ENCODE measurements around the gene KCTD5.

The KCTD5 gene

GRCh38 chr16:2720719-2721633 is 38.7 kb downstream of the KCTD5 start (continued):
- no peak for TF ChIP-seq ZSCAN4 (tag by site-specific recombination; IDR thresholded peaks at IDR 0.05)
- TF ChIP-seq, protein P1, sequence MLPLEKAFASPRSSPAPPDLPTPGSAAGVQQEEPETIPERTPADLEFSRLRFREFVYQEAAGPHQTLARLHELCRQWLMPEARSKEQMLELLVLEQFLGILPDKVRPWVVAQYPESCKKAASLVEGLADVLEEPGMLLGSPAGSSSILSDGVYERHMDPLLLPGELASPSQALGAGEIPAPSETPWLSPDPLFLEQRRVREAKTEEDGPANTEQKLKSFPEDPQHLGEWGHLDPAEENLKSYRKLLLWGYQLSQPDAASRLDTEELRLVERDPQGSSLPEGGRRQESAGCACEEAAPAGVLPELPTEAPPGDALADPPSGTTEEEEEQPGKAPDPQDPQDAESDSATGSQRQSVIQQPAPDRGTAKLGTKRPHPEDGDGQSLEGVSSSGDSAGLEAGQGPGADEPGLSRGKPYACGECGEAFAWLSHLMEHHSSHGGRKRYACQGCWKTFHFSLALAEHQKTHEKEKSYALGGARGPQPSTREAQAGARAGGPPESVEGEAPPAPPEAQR (tag by site-specific recombination; IDR thresholded peaks at IDR 0.05) = no peak
- no peak for TF ChIP-seq ZNF571 (tag by site-specific recombination; IDR thresholded peaks at IDR 0.05)
- TF ChIP-seq ZFP3 (tag by site-specific recombination; IDR thresholded peaks at IDR 0.05; ENCODE audit: low read depth) = no peak
- TF ChIP-seq ZNF658 (tag by site-specific recombination; IDR thresholded peaks at IDR 0.05) = no peak
- TF ChIP-seq IKZF3 (tag by site-specific recombination; IDR thresholded peaks at IDR 0.05) = peak; percentile 30; the same call in 1 of the 2 replicates
- peak; percentile 81 for TF ChIP-seq ZBTB6 (tag by site-specific recombination; IDR thresholded peaks at IDR 0.05)
- peak; percentile 80 for TF ChIP-seq ZBTB20 (tag by site-specific recombination; IDR thresholded peaks at IDR 0.05)
- no peak for TF ChIP-seq TCF7L2 (IDR thresholded peaks at IDR 0.05; ENCODE audit: borderline replicate concordance, low read depth, low read length)
- TF ChIP-seq, protein P2, sequence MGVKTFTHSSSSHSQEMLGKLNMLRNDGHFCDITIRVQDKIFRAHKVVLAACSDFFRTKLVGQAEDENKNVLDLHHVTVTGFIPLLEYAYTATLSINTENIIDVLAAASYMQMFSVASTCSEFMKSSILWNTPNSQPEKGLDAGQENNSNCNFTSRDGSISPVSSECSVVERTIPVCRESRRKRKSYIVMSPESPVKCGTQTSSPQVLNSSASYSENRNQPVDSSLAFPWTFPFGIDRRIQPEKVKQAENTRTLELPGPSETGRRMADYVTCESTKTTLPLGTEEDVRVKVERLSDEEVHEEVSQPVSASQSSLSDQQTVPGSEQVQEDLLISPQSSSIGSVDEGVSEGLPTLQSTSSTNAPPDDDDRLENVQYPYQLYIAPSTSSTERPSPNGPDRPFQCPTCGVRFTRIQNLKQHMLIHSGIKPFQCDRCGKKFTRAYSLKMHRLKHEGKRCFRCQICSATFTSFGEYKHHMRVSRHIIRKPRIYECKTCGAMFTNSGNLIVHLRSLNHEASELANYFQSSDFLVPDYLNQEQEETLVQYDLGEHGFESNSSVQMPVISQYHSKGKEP (tag by site-specific recombination; IDR thresholded peaks at IDR 0.05) = no peak
- TF ChIP-seq, protein P3, sequence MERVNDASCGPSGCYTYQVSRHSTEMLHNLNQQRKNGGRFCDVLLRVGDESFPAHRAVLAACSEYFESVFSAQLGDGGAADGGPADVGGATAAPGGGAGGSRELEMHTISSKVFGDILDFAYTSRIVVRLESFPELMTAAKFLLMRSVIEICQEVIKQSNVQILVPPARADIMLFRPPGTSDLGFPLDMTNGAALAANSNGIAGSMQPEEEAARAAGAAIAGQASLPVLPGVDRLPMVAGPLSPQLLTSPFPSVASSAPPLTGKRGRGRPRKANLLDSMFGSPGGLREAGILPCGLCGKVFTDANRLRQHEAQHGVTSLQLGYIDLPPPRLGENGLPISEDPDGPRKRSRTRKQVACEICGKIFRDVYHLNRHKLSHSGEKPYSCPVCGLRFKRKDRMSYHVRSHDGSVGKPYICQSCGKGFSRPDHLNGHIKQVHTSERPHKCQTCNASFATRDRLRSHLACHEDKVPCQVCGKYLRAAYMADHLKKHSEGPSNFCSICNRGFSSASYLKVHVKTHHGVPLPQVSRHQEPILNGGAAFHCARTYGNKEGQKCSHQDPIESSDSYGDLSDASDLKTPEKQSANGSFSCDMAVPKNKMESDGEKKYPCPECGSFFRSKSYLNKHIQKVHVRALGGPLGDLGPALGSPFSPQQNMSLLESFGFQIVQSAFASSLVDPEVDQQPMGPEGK (tag by site-specific recombination; IDR thresholded peaks at IDR 0.05) = peak; percentile 71; the same call in 1 of the 2 replicates
- TF ChIP-seq ZNF248 (tag by site-specific recombination; IDR thresholded peaks at IDR 0.05) = no peak
- TF ChIP-seq PRDM1 (tag by site-specific recombination; IDR thresholded peaks at IDR 0.05) = no peak
- TF ChIP-seq HOXC10 (CRISPR knock-in tag; IDR thresholded peaks at IDR 0.05) = no peak
- no peak for TF ChIP-seq ZNF624 (tag by site-specific recombination; IDR thresholded peaks at IDR 0.05)
- TF ChIP-seq ZNF335 (tag by site-specific recombination; conservative IDR thresholded peaks at IDR 0.05) = peak; percentile 87
- TF ChIP-seq, protein P4, sequence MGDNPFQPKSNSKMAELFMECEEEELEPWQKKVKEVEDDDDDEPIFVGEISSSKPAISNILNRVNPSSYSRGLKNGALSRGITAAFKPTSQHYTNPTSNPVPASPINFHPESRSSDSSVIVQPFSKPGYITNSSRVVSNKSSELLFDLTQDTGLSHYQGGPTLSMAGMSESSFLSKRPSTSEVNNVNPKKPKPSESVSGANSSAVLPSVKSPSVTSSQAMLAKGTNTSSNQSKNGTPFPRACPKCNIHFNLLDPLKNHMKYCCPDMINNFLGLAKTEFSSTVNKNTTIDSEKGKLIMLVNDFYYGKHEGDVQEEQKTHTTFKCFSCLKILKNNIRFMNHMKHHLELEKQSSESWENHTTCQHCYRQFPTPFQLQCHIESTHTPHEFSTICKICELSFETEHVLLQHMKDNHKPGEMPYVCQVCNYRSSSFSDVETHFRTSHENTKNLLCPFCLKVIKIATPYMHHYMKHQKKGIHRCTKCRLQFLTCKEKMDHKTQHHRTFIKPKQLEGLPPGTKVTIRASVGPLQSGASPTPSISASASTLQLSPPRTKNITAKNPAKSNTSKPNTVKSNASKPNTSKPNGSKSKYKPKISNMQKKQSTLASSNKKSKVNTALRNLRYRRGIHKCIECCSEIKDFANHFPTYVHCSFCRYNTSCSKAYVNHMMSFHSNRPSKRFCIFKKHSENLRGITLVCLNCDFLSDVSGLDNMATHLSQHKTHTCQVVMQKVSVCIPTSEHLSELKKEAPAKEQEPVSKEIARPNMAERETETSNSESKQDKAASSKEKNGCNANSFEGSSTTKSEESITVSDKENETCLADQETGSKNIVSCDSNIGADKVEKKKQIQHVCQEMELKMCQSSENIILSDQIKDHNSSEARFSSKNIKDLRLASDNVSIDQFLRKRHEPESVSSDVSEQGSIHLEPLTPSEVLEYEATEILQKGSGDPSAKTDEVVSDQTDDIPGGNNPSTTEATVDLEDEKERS (tag by site-specific recombination; IDR thresholded peaks at IDR 0.05) = no peak
- no peak for TF ChIP-seq ZNF146 (tag by site-specific recombination; IDR thresholded peaks at IDR 0.05)
- TF ChIP-seq SETDB1 (IDR thresholded peaks at IDR 0.05; ENCODE audit: insufficient read length, low read length) = no peak
- peak; percentile 89 for TF ChIP-seq ZBTB17 (tag by site-specific recombination; IDR thresholded peaks at IDR 0.05)
- TF ChIP-seq ZNF623 (tag by site-specific recombination; IDR thresholded peaks at IDR 0.05) = no peak; the same call in 1 of the 2 replicates
- no peak for TF ChIP-seq ZNF132 (tag by site-specific recombination; IDR thresholded peaks at IDR 0.05; ENCODE audit: borderline replicate concordance)
- TF ChIP-seq ZNF510 (tag by site-specific recombination; IDR thresholded peaks at IDR 0.05; ENCODE audit: insufficient replicate concordance) = no peak
- no peak for TF ChIP-seq MEIS1 (CRISPR knock-in tag; IDR thresholded peaks at IDR 0.05; ENCODE audit: borderline replicate concordance)
- TF ChIP-seq ZNF148 (tag by site-specific recombination; IDR thresholded peaks at IDR 0.05; ENCODE audit: borderline replicate concordance) = no peak
- TF ChIP-seq ZNF121 (tag by site-specific recombination; IDR thresholded peaks at IDR 0.05) = no peak
